Measurements from ENCODE around the gene SLC22A5.

DNA sequence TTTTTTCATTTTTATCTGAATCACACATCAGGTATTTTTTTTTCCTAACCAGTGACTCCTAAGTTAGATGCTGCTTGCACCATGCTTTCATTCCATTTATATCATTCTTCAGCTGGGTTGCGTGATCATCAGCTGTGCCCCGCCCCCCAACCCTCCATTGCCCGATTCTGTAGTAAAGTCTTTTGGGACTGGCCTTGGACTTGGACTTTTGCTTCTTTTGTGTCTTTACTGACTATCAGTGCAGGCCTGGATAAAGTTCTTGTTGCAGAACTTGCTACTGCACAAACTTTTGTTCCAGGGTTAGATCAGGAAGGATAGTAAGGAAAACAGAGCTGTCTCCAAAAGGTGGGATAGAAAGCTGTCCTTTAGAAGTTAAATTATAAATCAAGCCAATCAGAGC lies 38.5 kb downstream of the SLC22A5 start:
- TF ChIP-seq, protein P1, sequence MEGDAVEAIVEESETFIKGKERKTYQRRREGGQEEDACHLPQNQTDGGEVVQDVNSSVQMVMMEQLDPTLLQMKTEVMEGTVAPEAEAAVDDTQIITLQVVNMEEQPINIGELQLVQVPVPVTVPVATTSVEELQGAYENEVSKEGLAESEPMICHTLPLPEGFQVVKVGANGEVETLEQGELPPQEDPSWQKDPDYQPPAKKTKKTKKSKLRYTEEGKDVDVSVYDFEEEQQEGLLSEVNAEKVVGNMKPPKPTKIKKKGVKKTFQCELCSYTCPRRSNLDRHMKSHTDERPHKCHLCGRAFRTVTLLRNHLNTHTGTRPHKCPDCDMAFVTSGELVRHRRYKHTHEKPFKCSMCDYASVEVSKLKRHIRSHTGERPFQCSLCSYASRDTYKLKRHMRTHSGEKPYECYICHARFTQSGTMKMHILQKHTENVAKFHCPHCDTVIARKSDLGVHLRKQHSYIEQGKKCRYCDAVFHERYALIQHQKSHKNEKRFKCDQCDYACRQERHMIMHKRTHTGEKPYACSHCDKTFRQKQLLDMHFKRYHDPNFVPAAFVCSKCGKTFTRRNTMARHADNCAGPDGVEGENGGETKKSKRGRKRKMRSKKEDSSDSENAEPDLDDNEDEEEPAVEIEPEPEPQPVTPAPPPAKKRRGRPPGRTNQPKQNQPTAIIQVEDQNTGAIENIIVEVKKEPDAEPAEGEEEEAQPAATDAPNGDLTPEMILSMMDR (IDR thresholded peaks at IDR 0.05) = no peak
- TF ChIP-seq ZBTB21 (CRISPR knock-in tag; IDR thresholded peaks at IDR 0.05; ENCODE audit: borderline replicate concordance) (no peak), SP1 (CRISPR knock-in tag; conservative IDR thresholded peaks at IDR 0.05) (no peak), RELA (CRISPR knock-in tag; IDR thresholded peaks at IDR 0.05; ENCODE audit: borderline replicate concordance) (no peak), EMX1 (CRISPR knock-in tag; IDR thresholded peaks at IDR 0.05) (no peak), STAT6 (CRISPR knock-in tag; conservative IDR thresholded peaks at IDR 0.05; ENCODE audit: low read depth) (no peak), PREB (CRISPR knock-in tag; IDR thresholded peaks at IDR 0.05; ENCODE audit: borderline replicate concordance) (no peak), TEAD4 (CRISPR knock-in tag; IDR thresholded peaks at IDR 0.05) (no peak)
- TF ChIP-seq, protein P2, sequence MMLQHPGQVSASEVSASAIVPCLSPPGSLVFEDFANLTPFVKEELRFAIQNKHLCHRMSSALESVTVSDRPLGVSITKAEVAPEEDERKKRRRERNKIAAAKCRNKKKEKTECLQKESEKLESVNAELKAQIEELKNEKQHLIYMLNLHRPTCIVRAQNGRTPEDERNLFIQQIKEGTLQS (CRISPR knock-in tag; conservative IDR thresholded peaks at IDR 0.05) = no peak
- TF ChIP-seq, protein P3, sequence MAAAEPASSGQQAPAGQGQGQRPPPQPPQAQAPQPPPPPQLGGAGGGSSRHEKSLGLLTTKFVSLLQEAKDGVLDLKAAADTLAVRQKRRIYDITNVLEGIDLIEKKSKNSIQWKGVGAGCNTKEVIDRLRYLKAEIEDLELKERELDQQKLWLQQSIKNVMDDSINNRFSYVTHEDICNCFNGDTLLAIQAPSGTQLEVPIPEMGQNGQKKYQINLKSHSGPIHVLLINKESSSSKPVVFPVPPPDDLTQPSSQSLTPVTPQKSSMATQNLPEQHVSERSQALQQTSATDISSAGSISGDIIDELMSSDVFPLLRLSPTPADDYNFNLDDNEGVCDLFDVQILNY (CRISPR knock-in tag; IDR thresholded peaks at IDR 0.05) = no peak
- TF ChIP-seq, protein P4, sequence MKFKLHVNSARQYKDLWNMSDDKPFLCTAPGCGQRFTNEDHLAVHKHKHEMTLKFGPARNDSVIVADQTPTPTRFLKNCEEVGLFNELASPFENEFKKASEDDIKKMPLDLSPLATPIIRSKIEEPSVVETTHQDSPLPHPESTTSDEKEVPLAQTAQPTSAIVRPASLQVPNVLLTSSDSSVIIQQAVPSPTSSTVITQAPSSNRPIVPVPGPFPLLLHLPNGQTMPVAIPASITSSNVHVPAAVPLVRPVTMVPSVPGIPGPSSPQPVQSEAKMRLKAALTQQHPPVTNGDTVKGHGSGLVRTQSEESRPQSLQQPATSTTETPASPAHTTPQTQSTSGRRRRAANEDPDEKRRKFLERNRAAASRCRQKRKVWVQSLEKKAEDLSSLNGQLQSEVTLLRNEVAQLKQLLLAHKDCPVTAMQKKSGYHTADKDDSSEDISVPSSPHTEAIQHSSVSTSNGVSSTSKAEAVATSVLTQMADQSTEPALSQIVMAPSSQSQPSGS (CRISPR knock-in tag; IDR thresholded peaks at IDR 0.05; ENCODE audit: borderline replicate concordance, low read depth) = no peak

Measured in WTC11 (cell line).